Glutamatergic neuron (in vitro differentiated cells): ENCODE results near the gene DPEP2. TPM values are rescaled to one million over a fixed set of nuclear protein-coding genes. Genes with fewer than 3 reads are reported as not detected.
"Not testable (repeated sequence)": the region's sequence is repeated elsewhere in the genome, so short reads cannot be mapped to it uniquely, and the experiment has no call there.

Source experiments
- DNase-seq: peaks from one replicate; pipeline ENCODE4 v3.0.0; 2022
- H3K27ac Mint-ChIP-seq: one replicate; pipeline ENCODE4 v1.8.0; 2020; ENCODE audit warnings: mild to moderate bottlenecking, mixed read lengths, inconsistent platforms; ENCODE audit not compliant: unreplicated experiment
- H3K27me3 Mint-ChIP-seq: one replicate; pipeline ENCODE4 v1.8.0; 2020; ENCODE audit warnings: mild to moderate bottlenecking, moderate library complexity, mixed read lengths, inconsistent platforms; ENCODE audit not compliant: unreplicated experiment
- H3K36me3 Mint-ChIP-seq: one replicate; pipeline ENCODE4 v1.8.0; 2020; ENCODE audit warnings: mild to moderate bottlenecking, mixed read lengths, inconsistent platforms; ENCODE audit not compliant: unreplicated experiment
- H3K4me1 Mint-ChIP-seq: one replicate; pipeline ENCODE4 v1.8.0; 2020; ENCODE audit warnings: mild to moderate bottlenecking, low read depth, mixed read lengths, inconsistent platforms; ENCODE audit not compliant: unreplicated experiment
- H3K4me3 Mint-ChIP-seq: one replicate; pipeline ENCODE4 v1.8.0; 2020; ENCODE audit warnings: mild to moderate bottlenecking, mixed read lengths, inconsistent platforms; ENCODE audit not compliant: unreplicated experiment
- H3K9me3 Mint-ChIP-seq: one replicate; pipeline ENCODE4 v1.8.0; 2020; ENCODE audit warnings: mild to moderate bottlenecking, moderate library complexity, mixed read lengths, inconsistent platforms; ENCODE audit not compliant: unreplicated experiment
- total RNA-seq: library from RNA; stranded (reverse); fragmentation: NEBNext Ultra II Directional; extraction: Animal tissue kit (Norgen Biotek cat#: 25700); gene quantifications from one replicate; pipeline ENCODE4 v1.2.1, GENCODE V29; 2021; ENCODE audit not compliant: unreplicated experiment
- TF ChIP-seq, protein P1 (sequence below): fragments of 200-600 bp; sonication (generic); IDR thresholded peaks from one replicate; pipeline ENCODE4 v1.5.0; 2021; ENCODE audit not compliant: partially characterized antibody, unreplicated experiment

The DPEP2 gene
- total RNA-seq, 1 donor from 2014 or later = not detected

DNA sequence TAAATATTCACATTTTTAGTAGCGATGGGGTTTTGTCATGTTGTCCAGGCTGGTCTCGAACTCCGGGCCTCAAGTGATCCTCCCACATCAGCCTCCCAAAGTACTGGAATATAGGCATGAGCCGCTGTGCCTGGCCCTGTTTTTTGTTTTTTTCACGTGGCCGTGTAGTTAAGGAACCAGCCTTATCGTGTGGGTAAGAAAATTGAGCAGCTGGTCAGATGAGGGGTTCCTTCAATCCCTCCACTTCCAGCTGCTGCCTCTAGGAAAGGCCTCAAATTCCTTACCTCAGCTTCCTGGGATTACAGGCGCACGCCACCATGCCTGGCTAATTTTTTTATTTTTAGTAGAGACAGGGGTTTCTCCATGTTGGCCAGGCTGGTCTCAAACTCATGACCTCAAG lies 5.9 kb upstream of the DPEP2 start:
- Mint-ChIP-seq H3K27ac (no peak overlapping the region), H3K9me3 (no peaks in the 10 kb centered on the region), H3K4me1 (no peaks in the 10 kb centered on the region)

DNA sequence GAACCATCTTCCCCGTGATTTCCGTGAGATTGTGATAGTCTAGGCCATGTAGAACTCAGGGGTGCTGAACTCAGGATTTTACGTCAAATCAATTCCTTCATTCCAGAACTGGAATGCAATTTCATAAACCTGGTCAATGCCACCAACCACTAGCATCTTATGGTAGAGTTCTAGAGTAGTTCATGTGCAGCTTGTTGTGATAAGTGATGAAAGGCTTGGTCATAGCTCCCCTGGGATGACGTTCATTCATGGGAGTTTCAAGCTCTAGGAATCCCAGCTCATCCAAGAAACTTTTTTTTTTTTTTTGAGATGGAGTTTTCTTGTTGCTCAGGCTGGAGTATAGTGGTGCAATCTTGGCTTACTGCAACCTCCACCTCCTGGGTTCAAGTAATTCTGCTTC lies 3.7 kb upstream of the DPEP2 start:
- no peaks in the 10 kb centered on the region for H3K4me1 Mint-ChIP-seq
- H3K27ac Mint-ChIP-seq = no peak overlapping the region
- H3K9me3 Mint-ChIP-seq = no peaks in the 10 kb centered on the region
- no peak overlapping the region for H3K4me3 Mint-ChIP-seq
- TF ChIP-seq, protein P1, sequence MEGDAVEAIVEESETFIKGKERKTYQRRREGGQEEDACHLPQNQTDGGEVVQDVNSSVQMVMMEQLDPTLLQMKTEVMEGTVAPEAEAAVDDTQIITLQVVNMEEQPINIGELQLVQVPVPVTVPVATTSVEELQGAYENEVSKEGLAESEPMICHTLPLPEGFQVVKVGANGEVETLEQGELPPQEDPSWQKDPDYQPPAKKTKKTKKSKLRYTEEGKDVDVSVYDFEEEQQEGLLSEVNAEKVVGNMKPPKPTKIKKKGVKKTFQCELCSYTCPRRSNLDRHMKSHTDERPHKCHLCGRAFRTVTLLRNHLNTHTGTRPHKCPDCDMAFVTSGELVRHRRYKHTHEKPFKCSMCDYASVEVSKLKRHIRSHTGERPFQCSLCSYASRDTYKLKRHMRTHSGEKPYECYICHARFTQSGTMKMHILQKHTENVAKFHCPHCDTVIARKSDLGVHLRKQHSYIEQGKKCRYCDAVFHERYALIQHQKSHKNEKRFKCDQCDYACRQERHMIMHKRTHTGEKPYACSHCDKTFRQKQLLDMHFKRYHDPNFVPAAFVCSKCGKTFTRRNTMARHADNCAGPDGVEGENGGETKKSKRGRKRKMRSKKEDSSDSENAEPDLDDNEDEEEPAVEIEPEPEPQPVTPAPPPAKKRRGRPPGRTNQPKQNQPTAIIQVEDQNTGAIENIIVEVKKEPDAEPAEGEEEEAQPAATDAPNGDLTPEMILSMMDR = no peak
- DNase-seq = no peak
- no peaks in the 10 kb centered on the region for H3K27me3 Mint-ChIP-seq
- no peaks in the 10 kb centered on the region for H3K36me3 Mint-ChIP-seq

More for the DNA sequence above, 5.9 kb upstream of the DPEP2 start:
- DNase-seq = no peak
- H3K36me3 Mint-ChIP-seq = no peaks in the 10 kb centered on the region
- H3K27me3 Mint-ChIP-seq = no peaks in the 10 kb centered on the region
- H3K4me3 Mint-ChIP-seq = no peak overlapping the region
- TF ChIP-seq, protein P1 = no peak

DNA sequence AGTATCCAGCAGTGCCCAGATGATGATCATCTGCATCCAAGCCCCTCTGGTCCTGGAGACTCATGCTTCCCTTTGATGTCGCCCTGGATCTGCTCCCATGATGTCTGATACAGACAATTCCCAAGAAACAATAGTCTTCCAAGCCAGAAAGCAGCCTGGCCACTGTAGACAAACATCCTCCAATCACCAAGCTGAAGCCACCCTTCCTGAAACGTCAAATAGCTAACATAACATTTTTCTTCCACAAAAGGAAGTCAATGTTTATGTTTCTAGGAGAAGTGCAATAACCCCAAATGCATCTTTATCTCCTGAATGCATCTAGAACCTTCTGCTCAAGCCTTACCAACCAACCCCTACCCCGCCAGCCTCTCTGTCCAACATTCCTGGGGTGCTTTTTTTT lies 1.2 kb upstream of the DPEP2 start:
- Mint-ChIP-seq H3K9me3 (no peaks in the 10 kb centered on the region), H3K4me3 (no peak overlapping the region), H3K36me3 (no peaks in the 10 kb centered on the region), H3K27ac (no peak overlapping the region), H3K4me1 (no peaks in the 10 kb centered on the region), H3K27me3 (peaks cover 2% of the 10 kb centered on the region)
- no peak for DNase-seq
- TF ChIP-seq, protein P1 = no peak

DNA sequence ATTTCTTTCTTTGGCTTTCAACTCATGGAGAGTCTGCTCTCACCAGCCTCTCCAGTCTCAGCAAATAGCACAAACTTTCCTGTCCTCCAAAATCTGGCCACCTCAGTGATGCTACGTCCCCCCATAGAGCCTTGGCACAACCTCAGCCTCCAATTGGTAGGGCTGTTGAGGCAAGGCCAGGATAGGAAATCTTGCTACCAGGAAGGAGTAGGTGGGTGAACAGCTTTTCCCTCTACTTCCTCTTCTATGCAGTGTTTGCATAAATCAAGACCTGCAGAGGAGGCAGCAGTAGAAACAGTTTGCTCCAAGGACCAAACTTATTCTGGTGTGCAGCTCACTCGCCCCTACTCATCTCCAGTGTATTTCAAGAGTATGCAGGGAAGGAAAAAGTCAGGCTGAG lies 701 bp upstream of the DPEP2 start:
- no peak overlapping the region for H3K27ac Mint-ChIP-seq
- no peaks in the 10 kb centered on the region for H3K9me3 Mint-ChIP-seq
- peaks cover 2% of the 10 kb centered on the region for H3K27me3 Mint-ChIP-seq
- H3K4me1 Mint-ChIP-seq = no peaks in the 10 kb centered on the region
- no peak overlapping the region for H3K4me3 Mint-ChIP-seq
- no peak for DNase-seq
- TF ChIP-seq, protein P1 = no peak
- H3K36me3 Mint-ChIP-seq = no peaks in the 10 kb centered on the region

DNA sequence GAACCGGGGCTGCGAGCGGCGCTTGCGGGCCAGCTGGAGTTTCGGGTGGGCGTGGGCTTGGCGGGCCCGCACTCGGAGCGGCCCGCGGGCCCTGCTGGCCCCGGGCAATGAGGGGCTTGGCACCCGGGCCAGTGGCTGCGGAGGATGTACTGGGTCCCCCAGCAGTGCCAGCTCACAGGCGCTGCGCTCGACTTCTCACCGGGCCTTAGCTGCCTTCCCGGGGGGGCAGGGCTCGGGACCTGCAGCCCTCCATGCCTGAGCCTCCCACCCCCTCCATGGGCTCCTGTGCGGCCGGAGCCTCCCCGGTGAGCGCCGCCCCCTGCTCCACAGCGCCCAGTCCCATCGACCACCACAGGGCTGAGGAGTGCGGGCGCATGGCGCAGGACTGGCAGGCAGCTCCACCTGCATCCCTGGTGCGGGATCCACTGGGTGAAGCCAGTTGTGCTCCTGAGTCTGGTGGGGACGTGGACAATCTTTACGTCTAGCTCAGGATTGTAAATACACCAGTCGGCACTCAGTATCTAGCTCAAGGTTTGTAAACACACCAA lies 979 bp downstream of the DPEP2 start:
- not testable (repeated sequence) for H3K27me3 Mint-ChIP-seq, H3K36me3 Mint-ChIP-seq, H3K4me3 Mint-ChIP-seq, H3K27ac Mint-ChIP-seq, H3K4me1 Mint-ChIP-seq, DNase-seq, H3K9me3 Mint-ChIP-seq
